ENCODE data around the gene C16orf96.

The C16orf96 gene

DNA sequence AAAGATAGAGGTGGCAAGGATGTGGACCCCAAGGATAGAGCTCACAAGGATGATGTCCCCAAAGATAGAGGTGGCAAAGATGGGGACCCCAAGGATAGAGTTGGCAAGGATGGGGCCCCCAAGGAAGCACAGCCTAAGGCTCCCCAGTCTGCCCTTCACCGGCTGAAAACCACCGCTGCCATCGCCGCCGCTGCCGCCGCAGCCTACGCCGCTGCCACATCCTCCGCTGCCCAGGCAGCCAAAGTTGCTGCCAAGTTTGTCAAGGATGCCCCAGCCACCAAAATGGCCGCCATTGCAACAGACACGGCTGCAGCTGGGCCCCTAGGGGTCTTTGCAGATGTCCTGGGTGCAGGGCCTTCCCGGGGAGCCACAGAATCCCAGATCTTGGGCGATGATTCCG lies 19.9 kb downstream of the C16orf96 start:
- POLR2A ChIA-PET: no interaction called here

GRCh38 chr16:4578961-4579530 lies 22.9 kb downstream of the C16orf96 start:
- Histone ChIP-seq H3K27ac (ENCODE audit: extremely low read depth, low read depth, low read length) (no peak overlapping the region), H3K36me3 (ENCODE audit: control insufficient read depth in 2 of 2, insufficient read depth in 1 of 2, low read length in 2 of 2) (no peaks in the 10 kb centered on the region), H3K4me3 (ENCODE audit: low read depth, low read length) (no peak overlapping the region), H3K9me3 (ENCODE audit: control insufficient read depth, insufficient read depth, low read depth, low read length) (no peaks in the 10 kb centered on the region), H3K4me1 (ENCODE audit: control insufficient read depth, insufficient read depth, low read length) (no peaks in the 10 kb centered on the region)
- ChIA-PET POLR2A (no interaction called here), CTCF (interaction anchor here (0.5 to 0.7 kb wide), 3 partner anchors 25 to 161 kb away, joined by 3 to 4 read pairs (median 3); no protein-coding TSS in a partner anchor)
- TF ChIP-seq ZNF404 (tag by site-specific recombination; IDR thresholded peaks at IDR 0.05) (no peak), OSR2 (tag by site-specific recombination; IDR thresholded peaks at IDR 0.05) (no peak), ZNF121 (tag by site-specific recombination; IDR thresholded peaks at IDR 0.05) (peak; percentile 58; the same call in 1 of the 2 replicates)

More for the DNA sequence above, 19.9 kb downstream of the C16orf96 start:
- no peaks in the 10 kb centered on the region for H3K36me3 ChIP-seq (ENCODE audit: control insufficient read depth in 2 of 2, insufficient read depth in 1 of 2, low read length in 2 of 2)
- no peak overlapping the region for H3K4me3 ChIP-seq (ENCODE audit: low read depth, low read length)
- H3K9me3 ChIP-seq (ENCODE audit: control insufficient read depth, insufficient read depth, low read depth, low read length): no peaks in the 10 kb centered on the region
- H3K27ac ChIP-seq (ENCODE audit: extremely low read depth, low read depth, low read length): no peak overlapping the region
- no peak for TF ChIP-seq ZNF626 (tag by site-specific recombination; IDR thresholded peaks at IDR 0.05)
- no peak for TF ChIP-seq ZNF830 (tag by site-specific recombination; IDR thresholded peaks at IDR 0.05; ENCODE audit: low read depth)
- TF ChIP-seq FEZF1 (tag by site-specific recombination; IDR thresholded peaks at IDR 0.05): no peak
- TF ChIP-seq SP3 (tag by site-specific recombination; IDR thresholded peaks at IDR 0.05): no peak
- no peak for TF ChIP-seq ZBTB6 (tag by site-specific recombination; IDR thresholded peaks at IDR 0.05)
- TF ChIP-seq ZNF560 (tag by site-specific recombination; IDR thresholded peaks at IDR 0.05; ENCODE audit: borderline replicate concordance): no peak
- TF ChIP-seq ZNF473 (tag by site-specific recombination; IDR thresholded peaks at IDR 0.05): no peak
- TF ChIP-seq ZNF138 (tag by site-specific recombination; IDR thresholded peaks at IDR 0.05; ENCODE audit: borderline replicate concordance): no peak
- no peak for TF ChIP-seq ZNF16 (tag by site-specific recombination; IDR thresholded peaks at IDR 0.05; ENCODE audit: low read depth)
- TF ChIP-seq ZNF610 (tag by site-specific recombination; IDR thresholded peaks at IDR 0.05; ENCODE audit: borderline replicate concordance): no peak
- H3K4me1 ChIP-seq (ENCODE audit: control insufficient read depth, insufficient read depth, low read length): no peaks in the 10 kb centered on the region
- CTCF ChIA-PET: interaction anchor here (0.9 to 1.6 kb wide), 2 partner anchors 10 to 58 kb away, joined by 3 to 4 read pairs; no protein-coding TSS in a partner anchor

DNA sequence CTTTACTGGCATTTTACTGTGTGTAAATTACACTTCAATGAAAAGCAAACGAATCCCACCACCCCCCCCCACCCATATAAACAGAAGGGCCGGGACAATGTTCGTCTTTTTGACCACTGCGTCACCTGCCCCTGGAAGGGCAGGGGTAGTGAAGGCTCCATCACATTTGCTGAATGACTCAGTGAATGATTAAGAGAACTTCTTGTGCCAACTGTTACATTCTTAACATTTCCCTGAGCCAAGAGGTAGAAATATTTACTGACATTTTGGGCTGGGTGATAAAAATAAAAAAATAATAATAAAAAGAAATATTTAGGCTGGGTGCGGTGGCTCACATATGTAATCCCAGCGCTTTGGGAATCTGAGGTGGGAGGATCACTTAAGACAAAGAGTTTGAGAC lies 24.1 kb downstream of the C16orf96 start:
- ChIA-PET POLR2A (no interaction called here), CTCF (interaction anchor here (1.2 kb wide), 1 partner anchor 71 kb away, joined by 3 read pairs; no protein-coding TSS in a partner anchor)
- Histone ChIP-seq H3K9me3 (ENCODE audit: control insufficient read depth, insufficient read depth, low read depth, low read length) (no peaks in the 10 kb centered on the region), H3K4me1 (ENCODE audit: control insufficient read depth, insufficient read depth, low read length) (no peaks in the 10 kb centered on the region), H3K4me3 (ENCODE audit: low read depth, low read length) (no peak overlapping the region), H3K27ac (ENCODE audit: extremely low read depth, low read depth, low read length) (no peak overlapping the region), H3K36me3 (ENCODE audit: control insufficient read depth in 2 of 2, insufficient read depth in 1 of 2, low read length in 2 of 2) (no peaks in the 10 kb centered on the region)
- TF ChIP-seq ZNF677 (tag by site-specific recombination; IDR thresholded peaks at IDR 0.05) (no peak), ZNF529 (tag by site-specific recombination; IDR thresholded peaks at IDR 0.05; ENCODE audit: insufficient replicate concordance) (no peak)

- Histone ChIP-seq H3K4me3 (ENCODE audit: low read depth, low read length) (no peak overlapping the region), H3K27ac (ENCODE audit: extremely low read depth, low read depth, low read length) (no peak overlapping the region), H3K9me3 (ENCODE audit: control insufficient read depth, insufficient read depth, low read depth, low read length) (no peaks in the 10 kb centered on the region), H3K4me1 (ENCODE audit: control insufficient read depth, insufficient read depth, low read length) (no peaks in the 10 kb centered on the region), H3K36me3 (ENCODE audit: control insufficient read depth in 2 of 2, insufficient read depth in 1 of 2, low read length in 2 of 2) (no peaks in the 10 kb centered on the region)
- ChIA-PET CTCF (interaction anchor here (1.2 to 3.7 kb wide), 2 partner anchors 66 to 102 kb away, joined by 3 to 28 read pairs; no protein-coding TSS in a partner anchor), POLR2A (no interaction called here)
- no peak for TF ChIP-seq ZNF23 (tag by site-specific recombination; IDR thresholded peaks at IDR 0.05; ENCODE audit: borderline replicate concordance)
- TF ChIP-seq, protein P1, sequence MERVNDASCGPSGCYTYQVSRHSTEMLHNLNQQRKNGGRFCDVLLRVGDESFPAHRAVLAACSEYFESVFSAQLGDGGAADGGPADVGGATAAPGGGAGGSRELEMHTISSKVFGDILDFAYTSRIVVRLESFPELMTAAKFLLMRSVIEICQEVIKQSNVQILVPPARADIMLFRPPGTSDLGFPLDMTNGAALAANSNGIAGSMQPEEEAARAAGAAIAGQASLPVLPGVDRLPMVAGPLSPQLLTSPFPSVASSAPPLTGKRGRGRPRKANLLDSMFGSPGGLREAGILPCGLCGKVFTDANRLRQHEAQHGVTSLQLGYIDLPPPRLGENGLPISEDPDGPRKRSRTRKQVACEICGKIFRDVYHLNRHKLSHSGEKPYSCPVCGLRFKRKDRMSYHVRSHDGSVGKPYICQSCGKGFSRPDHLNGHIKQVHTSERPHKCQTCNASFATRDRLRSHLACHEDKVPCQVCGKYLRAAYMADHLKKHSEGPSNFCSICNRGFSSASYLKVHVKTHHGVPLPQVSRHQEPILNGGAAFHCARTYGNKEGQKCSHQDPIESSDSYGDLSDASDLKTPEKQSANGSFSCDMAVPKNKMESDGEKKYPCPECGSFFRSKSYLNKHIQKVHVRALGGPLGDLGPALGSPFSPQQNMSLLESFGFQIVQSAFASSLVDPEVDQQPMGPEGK (tag by site-specific recombination; IDR thresholded peaks at IDR 0.05): no peak
Observed at GRCh38 chr16:4583906-4584305, 27.8 kb downstream of the C16orf96 start.

All from HEK293 (cell line).